Endothelial cell of umbilical vein (primary cell): ENCODE results near the gene ADCY5. TPM values are rescaled to one million over a fixed set of nuclear protein-coding genes. Genes with fewer than 3 reads are reported as not detected.

Source experiments
- BruUV-seq: library from RNA; stranded (reverse); fragments of 400-500 nt; replicated peaks from 2 replicates; lab custom pipeline; 2021; lab: Mats Ljungman, UMichigan
- CTCF ChIA-PET: fragments of 300-600, 350-600 bp; sonication (Branson Sonifier 250); formaldehyde crosslinking; loops from one replicate; lab custom pipeline; 2021; ENCODE audit warnings: antibody characterized with exemption, inconsistent platforms; lab: Charles Lee
- POLR2A ChIA-PET: fragments of 300-600, 350-600 bp; sonication (Branson Sonifier 250); formaldehyde crosslinking; loops from one replicate; lab custom pipeline; 2021; ENCODE audit warnings: antibody characterized with exemption, inconsistent platforms; lab: Charles Lee
- DNase-seq: peaks from one replicate; pipeline ENCODE4 v3.0.0-alpha.2; 2011; ENCODE audit warnings: low read depth, low spot score
- FAIRE-seq: peaks from 2 replicates; lab custom pipeline; 2011; peaks lifted over from hg19 to GRCh38; lab: Jason Lieb, UNC
- H2AFZ ChIP-seq: 2 replicates; pipeline ENCODE4 v1.6.0; 2012; ENCODE audit warnings: low read depth, low read length, control low read depth, inconsistent platforms
- H3K27ac ChIP-seq: 2 replicates; pipeline ENCODE4 v1.5.1; 2011; ENCODE audit warnings: low read depth, mild to moderate bottlenecking, control low read depth, low read length, moderate library complexity; ENCODE audit not compliant: insufficient read depth
- H3K27me3 ChIP-seq, 2 experiments: 2 replicates each; pipeline versions ENCODE4 v1.6.0 to v1.6.1; 2011; ENCODE audit warnings: low read length in 2 of 2, mixed read lengths in 1 of 2; ENCODE audit not compliant: control insufficient read depth in 2 of 2, insufficient read depth in 2 of 2
- H3K36me3 ChIP-seq, 2 experiments: 2 replicates in 1 of 2; 3 replicates in 1 of 2; pipeline ENCODE4 v1.5.1; 2011; ENCODE audit warnings: low read length in 2 of 2, mild to moderate bottlenecking in 1 of 2, moderate library complexity in 1 of 2; ENCODE audit not compliant: control insufficient read depth in 2 of 2, insufficient read depth in 2 of 2; ENCODE audit errors: extremely low read depth in 1 of 2
- H3K4me1 ChIP-seq: 3 replicates; pipeline ENCODE4 v1.5.1; 2011; ENCODE audit warnings: mild to moderate bottlenecking, low read length; ENCODE audit not compliant: control insufficient read depth, insufficient read depth; ENCODE audit errors: extremely low read depth
- H3K4me2 ChIP-seq: 2 replicates; pipeline ENCODE4 v1.6.1; 2011; ENCODE audit warnings: low read length, control low read depth, mixed read lengths; ENCODE audit not compliant: insufficient read depth
- H3K4me3 ChIP-seq, 3 experiments: fragments of 200-600 bp in 1 of 3; sonication (generic), shearing (Covaris generic) in 1 of 3; replicated peaks in 1 of 3; 2 replicates each; pipeline ENCODE4 v1.5.1; 2011 to 2016; ENCODE audit warnings: control low read depth in 3 of 3, low read length in 3 of 3, mild to moderate bottlenecking in 2 of 3, inconsistent platforms in 1 of 3, low read depth in 1 of 3, moderate library complexity in 1 of 3; ENCODE audit not compliant: insufficient read depth in 1 of 3
- H3K79me2 ChIP-seq: 2 replicates; pipeline ENCODE4 v1.6.0; 2012; ENCODE audit warnings: low read length, inconsistent platforms; ENCODE audit not compliant: control insufficient read depth, insufficient read depth
- H3K9ac ChIP-seq: replicated peaks from 2 replicates; pipeline ENCODE3; 2011; ENCODE audit warnings: low read length, control low read depth; ENCODE audit not compliant: insufficient read depth; ENCODE audit errors: extremely low read depth
- H3K9me1 ChIP-seq: replicated peaks from 3 replicates; pipeline ENCODE4 v1.6.0; 2011; ENCODE audit warnings: mild to moderate bottlenecking, low read length; ENCODE audit not compliant: control insufficient read depth, insufficient read depth; ENCODE audit errors: extremely low read depth
- H3K9me3 ChIP-seq: replicated peaks from 2 replicates; pipeline ENCODE4 v1.5.1; 2012; ENCODE audit warnings: low read length, inconsistent platforms; ENCODE audit not compliant: control insufficient read depth, insufficient read depth
- H4K20me1 ChIP-seq: replicated peaks from 2 replicates; pipeline ENCODE3; 2011; ENCODE audit warnings: mild to moderate bottlenecking, low read length; ENCODE audit not compliant: control insufficient read depth, insufficient read depth; ENCODE audit errors: extremely low read depth
- EZH2 ChIP-seq: IDR thresholded peaks from 2 replicates; pipeline ENCODE4 v1.6.1; 2012; ENCODE audit warnings: borderline replicate concordance, low read depth, mild to moderate bottlenecking, moderate library complexity, low read length, inconsistent platforms; ENCODE audit not compliant: severe bottlenecking
- FOS ChIP-seq: IDR thresholded peaks from 2 replicates; pipeline ENCODE4 v1.6.1; 2011; ENCODE audit warnings: mild to moderate bottlenecking, low read length, moderate library complexity, borderline replicate concordance; ENCODE audit not compliant: insufficient read depth
- GATA2 ChIP-seq: IDR thresholded peaks from 2 replicates; pipeline ENCODE4 v1.7.0; 2011; ENCODE audit warnings: low read depth, mild to moderate bottlenecking, moderate library complexity, mixed read lengths, low read length; ENCODE audit not compliant: insufficient read length, insufficient read depth
- JUN ChIP-seq: IDR thresholded peaks from 2 replicates; pipeline ENCODE4 v1.6.1; 2011; ENCODE audit warnings: borderline replicate concordance, low read depth; ENCODE audit not compliant: insufficient read length, insufficient read depth
- MYC ChIP-seq: IDR thresholded peaks from one replicate; pipeline ENCODE4 v1.6.1; 2011; ENCODE audit warnings: mild to moderate bottlenecking, low read depth, low read length
- POLR2A ChIP-seq: IDR thresholded peaks from 2 replicates; pipeline ENCODE4 v1.6.1; 2012; ENCODE audit warnings: low read depth, mild to moderate bottlenecking, control low read depth, low read length
- POLR2AphosphoS5 ChIP-seq: IDR thresholded peaks from 2 replicates; pipeline ENCODE4 v1.6.1; 2012; ENCODE audit warnings: low read depth, mild to moderate bottlenecking, control low read depth, low read length, moderate library complexity; ENCODE audit not compliant: insufficient read depth
- dilution Hi-C: fragments of 300-500 bp; cut with MboI; formaldehyde crosslinking; loops from one replicate; pipeline ENCODE4 v1.15.0; 2019; ENCODE audit warnings: low sequenced_read_pairs; ENCODE audit not compliant: extremely low pct_ligation_motif_present
- intact Hi-C: fragments of 100-400 bp; cut with micrococcal nuclease; formaldehyde crosslinking; loops from one replicate; pipeline ENCODE4 v1.10.0; 2022
- polyA plus RNA-seq, 4 experiments: library from polyadenylated mRNA; depleted of rRNA in 3 of 4; stranded (reverse) in 3 of 4; unstranded in 1 of 4; fragments of >200 nt; gene quantifications; 2 replicates each; pipeline versions ENCODE4 v1.2.1 to v1.2.3, GENCODE V29; 2011 to 2012; ENCODE audit warnings: missing spikeins in 1 of 4
- total RNA-seq: library from RNA; stranded (reverse); gene quantifications from 2 replicates; pipeline ENCODE4 v1.2.3, GENCODE V29; 2021
- TF ChIP-seq, protein P1 (sequence below), 2 donors: IDR thresholded peaks; 1 replicate in 1 of 2; 2 replicates in 1 of 2; pipeline ENCODE4 v1.5.1; 2011; ENCODE audit warnings: low read length in 2 of 2, mild to moderate bottlenecking in 2 of 2, moderate library complexity in 2 of 2, control low read depth in 1 of 2, inconsistent platforms in 1 of 2, low read depth in 1 of 2; ENCODE audit not compliant: insufficient read depth in 1 of 2; ENCODE audit errors: extremely low read depth in 1 of 2
- TF ChIP-seq, protein P2 (sequence below): IDR thresholded peaks from 2 replicates; pipeline ENCODE4 v1.6.1; 2011; ENCODE audit not compliant: insufficient read depth, insufficient read length

ADCY5 gene
- total and polyA plus RNA-seq, 2 donors (not counting 3 experiments of a cell fraction or from before 2014, with no cell fraction given): 0.01 TPM; not detected in 1

- FAIRE-seq: no peak
- Histone ChIP-seq H3K36me3 (no peaks in the 10 kb centered on the region), H4K20me1 (no peaks in the 10 kb centered on the region), H3K9ac (no peak overlapping the region), H3K27me3 (no peaks in the 10 kb centered on the region), H3K4me1 (no peaks in the 10 kb centered on the region), H2AFZ (no peak overlapping the region), H3K4me2 (no peak overlapping the region), H3K9me3 (no peaks in the 10 kb centered on the region), H3K4me3 (no peak overlapping the region), H3K79me2 (no peaks in the 10 kb centered on the region), H3K27ac (no peak overlapping the region), H3K9me1 (no peaks in the 10 kb centered on the region)
- ChIA-PET CTCF (interaction anchor here (12.7 kb wide), 1 partner anchor 229 kb away, joined by 151 read pairs; no protein-coding TSS in a partner anchor), POLR2A (no interaction called here)
- TF ChIP-seq EZH2 (no peak), POLR2AphosphoS5 (no peak), FOS (no peak), MYC (no peak), JUN (no peak), GATA2 (no peak), POLR2A (no peak)
- TF ChIP-seq, protein P1, sequence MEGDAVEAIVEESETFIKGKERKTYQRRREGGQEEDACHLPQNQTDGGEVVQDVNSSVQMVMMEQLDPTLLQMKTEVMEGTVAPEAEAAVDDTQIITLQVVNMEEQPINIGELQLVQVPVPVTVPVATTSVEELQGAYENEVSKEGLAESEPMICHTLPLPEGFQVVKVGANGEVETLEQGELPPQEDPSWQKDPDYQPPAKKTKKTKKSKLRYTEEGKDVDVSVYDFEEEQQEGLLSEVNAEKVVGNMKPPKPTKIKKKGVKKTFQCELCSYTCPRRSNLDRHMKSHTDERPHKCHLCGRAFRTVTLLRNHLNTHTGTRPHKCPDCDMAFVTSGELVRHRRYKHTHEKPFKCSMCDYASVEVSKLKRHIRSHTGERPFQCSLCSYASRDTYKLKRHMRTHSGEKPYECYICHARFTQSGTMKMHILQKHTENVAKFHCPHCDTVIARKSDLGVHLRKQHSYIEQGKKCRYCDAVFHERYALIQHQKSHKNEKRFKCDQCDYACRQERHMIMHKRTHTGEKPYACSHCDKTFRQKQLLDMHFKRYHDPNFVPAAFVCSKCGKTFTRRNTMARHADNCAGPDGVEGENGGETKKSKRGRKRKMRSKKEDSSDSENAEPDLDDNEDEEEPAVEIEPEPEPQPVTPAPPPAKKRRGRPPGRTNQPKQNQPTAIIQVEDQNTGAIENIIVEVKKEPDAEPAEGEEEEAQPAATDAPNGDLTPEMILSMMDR (IDR thresholded peaks at IDR 0.05; ENCODE audit: extremely low read depth in 1 of 2, insufficient read depth in 1 of 2, low read depth in 1 of 2, low read length in 2 of 2): no peak
- TF ChIP-seq, protein P2, sequence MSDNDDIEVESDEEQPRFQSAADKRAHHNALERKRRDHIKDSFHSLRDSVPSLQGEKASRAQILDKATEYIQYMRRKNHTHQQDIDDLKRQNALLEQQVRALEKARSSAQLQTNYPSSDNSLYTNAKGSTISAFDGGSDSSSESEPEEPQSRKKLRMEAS: no peak
- dilution Hi-C loops (no loop called here), intact Hi-C loops (no loop called here)
- no peak for DNase-seq
- BruUV-seq: no TSS peak
Observed at GRCh38 chr3:123333401-123333800, 115.5 kb downstream of the ADCY5 start.
